HepG2 (cell line): ENCODE data around the gene SLC43A3. TPM values are rescaled to one million over a fixed set of nuclear protein-coding genes. Genes with fewer than 3 reads are reported as not detected.

Source experiments
- ATAC-seq: fragments of 200-7000 bp; cut with Tn5 transposase; 3 replicates; pipeline ENCODE4 v1.9.1; 2020; ENCODE audit warnings: mild to moderate bottlenecking, moderate library complexity
- BruUV-seq: library from RNA; stranded (reverse); fragments of 400-500 nt; replicated peaks from 2 replicates; lab custom pipeline; 2021; lab: Mats Ljungman, UMichigan
- CTCF ChIA-PET: fragments of 300-600 bp; formaldehyde crosslinking; extraction: SDS; loops from one replicate; lab custom pipeline; 2021; ENCODE audit warnings: low total read pairs, inconsistent platforms, low intra/inter-chr PET ratio; lab: Yijun Ruan, JAX
- POLR2A ChIA-PET: fragments of 350-600 bp; sonication (Branson Sonifier 250); formaldehyde crosslinking; loops from one replicate; lab custom pipeline; 2020; ENCODE audit warnings: antibody characterized with exemption, inconsistent platforms; lab: Yijun Ruan, JAX
- DNase-seq: peaks from one replicate; pipeline ENCODE4 v3.0.0-alpha.2; 2015; ENCODE audit warnings: low spot score
- FAIRE-seq: peaks from 3 replicates; lab custom pipeline; 2011; peaks lifted over from hg19 to GRCh38; lab: Jason Lieb, UNC
- H2AFZ ChIP-seq: one replicate; pipeline ENCODE4 v1.6.1; 2011; ENCODE audit warnings: low read length, inconsistent platforms
- H3K27ac ChIP-seq: fragments of 300-600 bp; 3 replicates; pipeline ENCODE4 v1.8.0; 2011; ENCODE audit warnings: mixed run types, mild to moderate bottlenecking, mixed read lengths, low read length, inconsistent platforms; ENCODE audit not compliant: insufficient read depth; ENCODE audit errors: extremely low read length
- H3K27me3 ChIP-seq, 2 experiments: fragments of 200-600 bp in 1 of 2; 2 replicates in 1 of 2; 3 replicates in 1 of 2; pipeline versions ENCODE4 v1.6.0 to v1.8.0; 2011; ENCODE audit warnings: low read length in 2 of 2, mild to moderate bottlenecking in 2 of 2, moderate library complexity in 2 of 2, inconsistent platforms in 1 of 2; ENCODE audit not compliant: insufficient read depth in 2 of 2, control insufficient read depth in 1 of 2
- H3K36me3 ChIP-seq, 2 experiments: fragments of 200-600 bp in 1 of 2; replicated peaks in 1 of 2; 2 replicates in 1 of 2; 3 replicates in 1 of 2; pipeline versions ENCODE4 v1.5.1 to v1.8.0; 2011; ENCODE audit warnings: low read length in 2 of 2, inconsistent platforms in 1 of 2; ENCODE audit not compliant: insufficient read depth in 2 of 2, control insufficient read depth in 1 of 2
- H3K4me1 ChIP-seq: 2 replicates; pipeline ENCODE4 v1.5.1; 2012; ENCODE audit warnings: low read length, inconsistent platforms; ENCODE audit not compliant: insufficient read depth
- H3K4me2 ChIP-seq: 2 replicates; pipeline ENCODE4 v1.6.0; 2011; ENCODE audit warnings: low read depth, low read length, inconsistent platforms
- H3K4me3 ChIP-seq, 3 experiments: fragments of 200-600 bp in 1 of 3; sonication (generic), shearing (Covaris generic) in 1 of 3; replicated peaks in 1 of 3; 2 replicates each; pipeline ENCODE4 v1.5.1; 2011 to 2016; ENCODE audit warnings: low read length in 3 of 3, inconsistent platforms in 2 of 3, low read depth in 2 of 3, mild to moderate bottlenecking in 2 of 3, control low read depth in 1 of 3, mixed read lengths in 1 of 3; ENCODE audit not compliant: insufficient read depth in 1 of 3
- H3K79me2 ChIP-seq: one replicate; pipeline ENCODE4 v1.6.1; 2011; ENCODE audit warnings: low read length, inconsistent platforms; ENCODE audit not compliant: insufficient read depth
- H3K9ac ChIP-seq: 2 replicates; pipeline ENCODE4 v1.6.0; 2011; ENCODE audit warnings: mild to moderate bottlenecking, low read depth, low read length, inconsistent platforms; ENCODE audit not compliant: insufficient read depth
- H3K9me3 ChIP-seq: 2 replicates; pipeline ENCODE4 v1.5.1; 2012; ENCODE audit warnings: mild to moderate bottlenecking, low read length
- H4K20me1 ChIP-seq: 2 replicates; pipeline ENCODE4 v1.6.0; 2011; ENCODE audit warnings: inconsistent platforms, mild to moderate bottlenecking, low read length, moderate library complexity; ENCODE audit not compliant: insufficient read depth
- HNRNPK ChIP-seq: fragments of 200-400 bp; formaldehyde crosslinking; IDR thresholded peaks from 2 replicates; pipeline ENCODE4 v1.6.1; 2018; ENCODE audit warnings: low read length, low read depth, moderate library complexity, mild to moderate bottlenecking; ENCODE audit not compliant: poor library complexity, severe bottlenecking
- HOXA9 ChIP-seq: sonication (generic); formaldehyde crosslinking; IDR thresholded peaks from 2 replicates; pipeline ENCODE4 v1.8.1; 2022; ENCODE audit warnings: missing genetic modification reagents, mild to moderate bottlenecking, moderate library complexity, borderline replicate concordance
- MAFF ChIP-seq: IDR thresholded peaks from 2 replicates; pipeline ENCODE4 v1.6.1; 2011; ENCODE audit warnings: low read depth, low read length, improper control_type of control experiment
- TCF12 ChIP-seq, 2 experiments: fragments of 450-650 bp in 1 of 2; sonication (generic) in 1 of 2; formaldehyde crosslinking in 1 of 2; IDR thresholded peaks; 2 replicates each; pipeline versions ENCODE4 v1.6.1 to v1.8.0; 2017 to 2022; ENCODE audit warnings: antibody characterized with exemption in 1 of 2, mild to moderate bottlenecking in 1 of 2, missing genetic modification reagents in 1 of 2, moderate library complexity in 1 of 2
- ZMYM3 ChIP-seq: sonication (generic); formaldehyde crosslinking; IDR thresholded peaks from 2 replicates; pipeline ENCODE4 v1.5.1; 2020; ENCODE audit warnings: mild to moderate bottlenecking, missing genetic modification reagents
- ZNF768 ChIP-seq: sonication (generic); formaldehyde crosslinking; IDR thresholded peaks from 2 replicates; pipeline ENCODE4 v1.4.0; 2020; ENCODE audit warnings: missing genetic modification reagents
- WGBS: methylation state at CpG from one replicate; pipeline ENCODE4 v1.1.6; 2017; ENCODE audit warnings: low lambda C conversion rate; 5-methylcytosine and 5-hydroxymethylcytosine counted together
- in situ Hi-C: cut with HindIII; loops from 2 replicates; pipeline ENCODE4 v1.10.0; 2017; ENCODE audit warnings: low pct_unique_long_range_greater_than_20kb; ENCODE audit not compliant: extremely low pct_ligation_motif_present
- intact Hi-C: fragments of 100-400 bp; cut with micrococcal nuclease; formaldehyde crosslinking; loops from one replicate; pipeline ENCODE4 v1.10.0; 2022; ENCODE audit not compliant: unreplicated experiment
- polyA plus RNA-seq, 8 experiments: library from polyadenylated mRNA; depleted of rRNA in 3 of 8; stranded (reverse) in 7 of 8; unstranded in 1 of 8; fragments of >200 nt; fragmentation: Illumina TruSeq in 4 of 8; extraction: Trizol in 4 of 8; gene quantifications; 2 replicates each; pipeline versions ENCODE4 v1.2.1 to v1.2.3, GENCODE V29; 2011 to 2016; ENCODE audit warnings: low read depth in 4 of 8, missing spikeins in 1 of 8, mixed read lengths in 1 of 8; ENCODE audit not compliant: insufficient read depth in 1 of 8
- total RNA-seq, 5 experiments: library from RNA; depleted of rRNA; stranded (reverse); fragments of >200 nt; fragmentation: Illumina TruSeq; extraction: Trizol; gene quantifications; 2 replicates each; pipeline ENCODE4 v1.2.3, GENCODE V29; 2016; ENCODE audit warnings: low read depth in 1 of 5
- TF ChIP-seq, protein P1 (sequence below): sonication (generic); formaldehyde crosslinking; IDR thresholded peaks from 2 replicates; pipeline ENCODE4 v1.5.1; 2020; ENCODE audit warnings: mild to moderate bottlenecking, missing genetic modification reagents, moderate library complexity
- TF ChIP-seq, protein P2 (sequence below): sonication (generic); formaldehyde crosslinking; IDR thresholded peaks from 2 replicates; pipeline ENCODE4 v1.5.0; 2020; ENCODE audit warnings: missing genetic modification reagents, mild to moderate bottlenecking, borderline replicate concordance
- TF ChIP-seq, protein P3 (sequence below): sonication (generic); formaldehyde crosslinking; IDR thresholded peaks from 2 replicates; pipeline ENCODE4 v1.4.0; 2020; ENCODE audit warnings: mild to moderate bottlenecking, missing genetic modification reagents
- TF ChIP-seq, protein P4 (sequence below): sonication (generic); formaldehyde crosslinking; IDR thresholded peaks from 2 replicates; pipeline ENCODE4 v1.5.0; 2020; ENCODE audit warnings: mild to moderate bottlenecking, missing genetic modification reagents, moderate library complexity

Gene SLC43A3
- total and polyA plus RNA-seq, 2 of the 13 experiments (the other 11 are each of a cell fraction or from before 2014, with no cell fraction given): 2.6 TPM; not detected in 1

DNA sequence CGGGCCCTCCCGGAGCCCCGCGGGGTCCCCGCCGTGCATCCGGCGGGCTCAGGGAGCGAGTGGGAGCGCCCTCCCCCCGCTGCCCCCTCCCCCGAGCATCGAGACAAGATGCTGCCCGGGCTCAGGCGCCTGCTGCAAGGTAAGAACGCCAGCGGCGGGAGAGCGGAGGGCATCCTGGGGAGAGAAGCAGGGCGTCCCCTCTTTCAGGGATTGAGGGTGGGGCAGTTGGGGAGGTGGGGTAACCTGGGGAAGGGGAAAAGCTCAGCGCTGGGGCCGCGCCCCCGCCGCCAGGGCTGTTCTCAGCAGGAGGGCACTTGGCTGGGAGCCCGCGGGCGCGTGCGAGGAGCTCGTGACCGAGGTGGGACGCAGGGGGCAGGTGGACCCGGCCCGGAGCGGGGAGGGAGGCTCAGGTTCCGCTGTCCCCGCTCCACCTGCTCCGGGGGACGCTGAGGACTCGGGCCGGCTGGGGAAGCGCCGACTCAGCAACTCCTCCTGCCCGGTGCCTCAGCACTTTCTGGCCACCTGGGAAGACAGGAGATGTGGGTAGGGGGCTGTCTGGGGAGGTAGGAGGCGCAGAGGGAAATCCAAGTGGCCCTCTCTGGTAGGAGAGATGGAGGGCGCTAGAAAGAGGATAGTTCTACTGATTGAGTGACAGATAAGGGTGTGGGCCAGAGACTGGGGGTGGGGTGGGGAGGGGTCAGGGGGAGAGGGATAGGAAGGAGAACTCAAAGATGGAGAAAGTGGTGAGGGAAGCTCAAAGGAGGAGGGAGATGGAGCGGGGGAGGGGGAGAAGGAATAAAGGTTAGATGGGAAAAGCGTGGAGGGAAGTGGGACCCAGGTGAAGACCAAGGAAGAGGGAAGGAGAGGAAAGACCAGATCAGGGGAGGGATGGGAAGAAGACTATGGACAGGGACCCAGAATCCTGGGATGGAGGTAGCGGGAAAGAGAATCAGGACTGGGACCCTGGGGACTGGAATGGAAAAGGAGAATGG lies 34.1 kb upstream of the SLC43A3 start:
- Histone ChIP-seq H3K27me3 (peaks cover 3 to 14% of the 10 kb centered on the region in 2 experiments; a peak in 4 of 5 replicates), H3K9ac (peak overlapping the region; percentile 43; the same call in 1 of the 2 replicates), H3K79me2 (no peaks in the 10 kb centered on the region), H3K4me1 (peaks cover 48% of the 10 kb centered on the region), H4K20me1 (no peaks in the 10 kb centered on the region), H3K4me2 (peak overlapping the region; percentile 96), H3K36me3 (no peaks in the 10 kb centered on the region), H3K9me3 (no peaks in the 10 kb centered on the region), H3K4me3 (peak overlapping the region; percentile 57 to 75 (median 66); a peak in 5 of 6 replicates), H2AFZ (no peak overlapping the region), H3K27ac (no peak overlapping the region)
- 9% methylated on average over 19 of the region's 50 CpGs for WGBS
- intact Hi-C loops (no loop called here), in situ Hi-C loops (no loop called here)
- ATAC-seq (no peak), FAIRE-seq (no peak), DNase-seq (no peak)
- no TSS peak for BruUV-seq
- CTCF ChIA-PET: no interaction called here
- POLR2A ChIA-PET: interaction anchor here (0.7 to 2.8 kb wide), 7 partner anchors 12 to 179 kb away, joined by 3 to 12 read pairs (median 5); partner anchors contain the start of gene SLC43A1
- TF ChIP-seq, protein P1, sequence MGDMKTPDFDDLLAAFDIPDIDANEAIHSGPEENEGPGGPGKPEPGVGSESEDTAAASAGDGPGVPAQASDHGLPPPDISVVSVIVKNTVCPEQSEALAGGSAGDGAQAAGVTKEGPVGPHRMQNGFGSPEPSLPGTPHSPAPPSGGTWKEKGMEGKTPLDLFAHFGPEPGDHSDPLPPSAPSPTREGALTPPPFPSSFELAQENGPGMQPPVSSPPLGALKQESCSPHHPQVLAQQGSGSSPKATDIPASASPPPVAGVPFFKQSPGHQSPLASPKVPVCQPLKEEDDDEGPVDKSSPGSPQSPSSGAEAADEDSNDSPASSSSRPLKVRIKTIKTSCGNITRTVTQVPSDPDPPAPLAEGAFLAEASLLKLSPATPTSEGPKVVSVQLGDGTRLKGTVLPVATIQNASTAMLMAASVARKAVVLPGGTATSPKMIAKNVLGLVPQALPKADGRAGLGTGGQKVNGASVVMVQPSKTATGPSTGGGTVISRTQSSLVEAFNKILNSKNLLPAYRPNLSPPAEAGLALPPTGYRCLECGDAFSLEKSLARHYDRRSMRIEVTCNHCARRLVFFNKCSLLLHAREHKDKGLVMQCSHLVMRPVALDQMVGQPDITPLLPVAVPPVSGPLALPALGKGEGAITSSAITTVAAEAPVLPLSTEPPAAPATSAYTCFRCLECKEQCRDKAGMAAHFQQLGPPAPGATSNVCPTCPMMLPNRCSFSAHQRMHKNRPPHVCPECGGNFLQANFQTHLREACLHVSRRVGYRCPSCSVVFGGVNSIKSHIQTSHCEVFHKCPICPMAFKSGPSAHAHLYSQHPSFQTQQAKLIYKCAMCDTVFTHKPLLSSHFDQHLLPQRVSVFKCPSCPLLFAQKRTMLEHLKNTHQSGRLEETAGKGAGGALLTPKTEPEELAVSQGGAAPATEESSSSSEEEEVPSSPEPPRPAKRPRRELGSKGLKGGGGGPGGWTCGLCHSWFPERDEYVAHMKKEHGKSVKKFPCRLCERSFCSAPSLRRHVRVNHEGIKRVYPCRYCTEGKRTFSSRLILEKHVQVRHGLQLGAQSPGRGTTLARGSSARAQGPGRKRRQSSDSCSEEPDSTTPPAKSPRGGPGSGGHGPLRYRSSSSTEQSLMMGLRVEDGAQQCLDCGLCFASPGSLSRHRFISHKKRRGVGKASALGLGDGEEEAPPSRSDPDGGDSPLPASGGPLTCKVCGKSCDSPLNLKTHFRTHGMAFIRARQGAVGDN (CRISPR knock-in tag): peak; percentile 45; the same call in 1 of the 2 replicates
- TF ChIP-seq ZNF768 (CRISPR knock-in tag): peak; percentile 17; the same call in 1 of the 2 replicates
- TF ChIP-seq HOXA9 (CRISPR knock-in tag): no peak
- TF ChIP-seq ZMYM3 (CRISPR knock-in tag): 0 out of 2 replicates have a peak, but pooled peaks have one; percentile 20
- peak; percentile 66; the same call in 1 of the 2 replicates for TF ChIP-seq MAFF
- TF ChIP-seq, protein P2, sequence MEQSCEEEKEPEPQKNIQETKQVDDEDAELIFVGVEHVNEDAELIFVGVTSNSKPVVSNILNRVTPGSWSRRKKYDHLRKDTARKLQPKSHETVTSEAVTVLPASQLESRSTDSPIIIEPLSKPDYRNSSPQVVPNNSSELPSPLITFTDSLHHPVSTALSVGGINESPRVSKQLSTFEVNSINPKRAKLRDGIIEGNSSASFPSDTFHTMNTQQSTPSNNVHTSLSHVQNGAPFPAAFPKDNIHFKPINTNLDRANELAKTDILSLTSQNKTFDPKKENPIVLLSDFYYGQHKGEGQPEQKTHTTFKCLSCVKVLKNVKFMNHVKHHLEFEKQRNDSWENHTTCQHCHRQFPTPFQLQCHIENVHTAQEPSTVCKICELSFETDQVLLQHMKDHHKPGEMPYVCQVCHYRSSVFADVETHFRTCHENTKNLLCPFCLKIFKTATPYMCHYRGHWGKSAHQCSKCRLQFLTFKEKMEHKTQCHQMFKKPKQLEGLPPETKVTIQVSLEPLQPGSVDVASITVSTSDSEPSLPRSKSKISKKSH (CRISPR knock-in tag): no peak
- TF ChIP-seq HNRNPK: peak; percentile 64
- TF ChIP-seq, protein P3, sequence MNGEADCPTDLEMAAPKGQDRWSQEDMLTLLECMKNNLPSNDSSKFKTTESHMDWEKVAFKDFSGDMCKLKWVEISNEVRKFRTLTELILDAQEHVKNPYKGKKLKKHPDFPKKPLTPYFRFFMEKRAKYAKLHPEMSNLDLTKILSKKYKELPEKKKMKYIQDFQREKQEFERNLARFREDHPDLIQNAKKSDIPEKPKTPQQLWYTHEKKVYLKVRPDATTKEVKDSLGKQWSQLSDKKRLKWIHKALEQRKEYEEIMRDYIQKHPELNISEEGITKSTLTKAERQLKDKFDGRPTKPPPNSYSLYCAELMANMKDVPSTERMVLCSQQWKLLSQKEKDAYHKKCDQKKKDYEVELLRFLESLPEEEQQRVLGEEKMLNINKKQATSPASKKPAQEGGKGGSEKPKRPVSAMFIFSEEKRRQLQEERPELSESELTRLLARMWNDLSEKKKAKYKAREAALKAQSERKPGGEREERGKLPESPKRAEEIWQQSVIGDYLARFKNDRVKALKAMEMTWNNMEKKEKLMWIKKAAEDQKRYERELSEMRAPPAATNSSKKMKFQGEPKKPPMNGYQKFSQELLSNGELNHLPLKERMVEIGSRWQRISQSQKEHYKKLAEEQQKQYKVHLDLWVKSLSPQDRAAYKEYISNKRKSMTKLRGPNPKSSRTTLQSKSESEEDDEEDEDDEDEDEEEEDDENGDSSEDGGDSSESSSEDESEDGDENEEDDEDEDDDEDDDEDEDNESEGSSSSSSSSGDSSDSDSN (CRISPR knock-in tag): peak; percentile 28; the same call in 1 of the 2 replicates
- TF ChIP-seq, protein P4, sequence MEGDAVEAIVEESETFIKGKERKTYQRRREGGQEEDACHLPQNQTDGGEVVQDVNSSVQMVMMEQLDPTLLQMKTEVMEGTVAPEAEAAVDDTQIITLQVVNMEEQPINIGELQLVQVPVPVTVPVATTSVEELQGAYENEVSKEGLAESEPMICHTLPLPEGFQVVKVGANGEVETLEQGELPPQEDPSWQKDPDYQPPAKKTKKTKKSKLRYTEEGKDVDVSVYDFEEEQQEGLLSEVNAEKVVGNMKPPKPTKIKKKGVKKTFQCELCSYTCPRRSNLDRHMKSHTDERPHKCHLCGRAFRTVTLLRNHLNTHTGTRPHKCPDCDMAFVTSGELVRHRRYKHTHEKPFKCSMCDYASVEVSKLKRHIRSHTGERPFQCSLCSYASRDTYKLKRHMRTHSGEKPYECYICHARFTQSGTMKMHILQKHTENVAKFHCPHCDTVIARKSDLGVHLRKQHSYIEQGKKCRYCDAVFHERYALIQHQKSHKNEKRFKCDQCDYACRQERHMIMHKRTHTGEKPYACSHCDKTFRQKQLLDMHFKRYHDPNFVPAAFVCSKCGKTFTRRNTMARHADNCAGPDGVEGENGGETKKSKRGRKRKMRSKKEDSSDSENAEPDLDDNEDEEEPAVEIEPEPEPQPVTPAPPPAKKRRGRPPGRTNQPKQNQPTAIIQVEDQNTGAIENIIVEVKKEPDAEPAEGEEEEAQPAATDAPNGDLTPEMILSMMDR (CRISPR knock-in tag): 0 out of 2 replicates have a peak, but pooled peaks have one; percentile 4
- TF ChIP-seq TCF12 (IDR thresholded peaks at IDR 0.05): no peak
- 0 out of 2 replicates have a peak, but pooled peaks have one; percentile 36 for TF ChIP-seq TCF12 (CRISPR knock-in tag; IDR thresholded peaks at IDR 0.05)
